ENCODE data around the gene CES1. TPM values are rescaled to one million over a fixed set of nuclear protein-coding genes. Genes with fewer than 3 reads are reported as not detected.
"Not testable (repeated sequence)": the region's sequence is repeated elsewhere in the genome, so short reads cannot be mapped to it uniquely, and the experiment has no call there.

The CES1 gene
- total RNA-seq, 1 experiment from 2014 or later: not detected

DNA sequence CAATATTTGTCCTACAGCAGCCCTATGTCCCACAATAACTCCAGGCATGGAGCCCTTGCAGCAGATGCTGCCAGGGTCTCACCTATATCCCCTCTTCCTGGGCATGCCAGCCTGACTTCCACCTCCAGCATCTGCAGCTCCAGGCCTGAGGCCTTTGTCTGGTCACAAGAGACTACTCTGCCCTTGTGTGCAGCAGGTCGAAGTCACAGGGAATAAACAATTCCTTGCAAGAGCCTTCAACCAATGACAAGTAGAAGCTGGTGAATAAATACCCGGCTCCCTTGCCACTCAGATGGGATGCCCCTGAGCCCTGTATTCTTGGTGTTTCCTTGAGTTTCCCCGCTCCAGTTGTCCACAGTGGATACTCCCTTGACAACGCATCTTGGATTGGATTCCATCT is 23.0 kb downstream of the CES1 start:
- Histone ChIP-seq H3K9me3 (ENCODE audit: low read length) (no peaks in the 10 kb centered on the region), H2AFZ (ENCODE audit: low read length) (no peak overlapping the region), H3K4me2 (ENCODE audit: low read length) (no peak overlapping the region), H3K27ac (ENCODE audit: low read length) (no peak overlapping the region), H3K36me3 (ENCODE audit: low read depth, low read length) (no peaks in the 10 kb centered on the region), H3K79me2 (ENCODE audit: low read length) (no peaks in the 10 kb centered on the region), H3K27me3 (ENCODE audit: low read length) (no peaks in the 10 kb centered on the region), H4K20me1 (ENCODE audit: low read length) (no peaks in the 10 kb centered on the region), H3K9me2 (replicated peaks; ENCODE audit: low read length) (no peaks in the 10 kb centered on the region), H3K9ac (ENCODE audit: low read length) (no peak overlapping the region), H3K4me3 (ENCODE audit: low read length) (no peak overlapping the region), H3K4me1 (ENCODE audit: insufficient read depth, low read length) (no peaks in the 10 kb centered on the region), H3F3A (ENCODE audit: low read length, unreplicated experiment) (no peaks in the 10 kb centered on the region)
- DNase-seq (no peak), ATAC-seq (no peak)
- CTCF ChIA-PET: no interaction called here
- TF ChIP-seq EZH2 (IDR thresholded peaks at IDR 0.05; ENCODE audit: low read length, unreplicated experiment) (no peak), EZH2phosphoT487 (IDR thresholded peaks at IDR 0.05; ENCODE audit: borderline replicate concordance, low read length) (no peak)
- TF ChIP-seq, protein P1, sequence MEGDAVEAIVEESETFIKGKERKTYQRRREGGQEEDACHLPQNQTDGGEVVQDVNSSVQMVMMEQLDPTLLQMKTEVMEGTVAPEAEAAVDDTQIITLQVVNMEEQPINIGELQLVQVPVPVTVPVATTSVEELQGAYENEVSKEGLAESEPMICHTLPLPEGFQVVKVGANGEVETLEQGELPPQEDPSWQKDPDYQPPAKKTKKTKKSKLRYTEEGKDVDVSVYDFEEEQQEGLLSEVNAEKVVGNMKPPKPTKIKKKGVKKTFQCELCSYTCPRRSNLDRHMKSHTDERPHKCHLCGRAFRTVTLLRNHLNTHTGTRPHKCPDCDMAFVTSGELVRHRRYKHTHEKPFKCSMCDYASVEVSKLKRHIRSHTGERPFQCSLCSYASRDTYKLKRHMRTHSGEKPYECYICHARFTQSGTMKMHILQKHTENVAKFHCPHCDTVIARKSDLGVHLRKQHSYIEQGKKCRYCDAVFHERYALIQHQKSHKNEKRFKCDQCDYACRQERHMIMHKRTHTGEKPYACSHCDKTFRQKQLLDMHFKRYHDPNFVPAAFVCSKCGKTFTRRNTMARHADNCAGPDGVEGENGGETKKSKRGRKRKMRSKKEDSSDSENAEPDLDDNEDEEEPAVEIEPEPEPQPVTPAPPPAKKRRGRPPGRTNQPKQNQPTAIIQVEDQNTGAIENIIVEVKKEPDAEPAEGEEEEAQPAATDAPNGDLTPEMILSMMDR (conservative IDR thresholded peaks at IDR 0.05; ENCODE audit: low read depth, low read length): no peak
- intact Hi-C loops (cut with micrococcal nuclease): no loop called here
- no TSS peak for BruUV-seq (replicated peaks)
- POLR2A ChIA-PET (ENCODE audit: unreplicated experiment): no interaction called here

- DNase-seq (no peak), ATAC-seq (no peak)
- Histone ChIP-seq H3K9ac (ENCODE audit: low read length) (no peak overlapping the region), H3K36me3 (ENCODE audit: low read depth, low read length) (no peaks in the 10 kb centered on the region), H3K9me3 (ENCODE audit: low read length) (no peaks in the 10 kb centered on the region), H3K27me3 (ENCODE audit: low read length) (no peaks in the 10 kb centered on the region), H4K20me1 (ENCODE audit: low read length) (no peaks in the 10 kb centered on the region), H3F3A (ENCODE audit: low read length, unreplicated experiment) (no peaks in the 10 kb centered on the region), H2AFZ (ENCODE audit: low read length) (no peak overlapping the region), H3K4me3 (ENCODE audit: low read length) (no peak overlapping the region), H3K27ac (ENCODE audit: low read length) (no peak overlapping the region), H3K4me2 (ENCODE audit: low read length) (no peak overlapping the region), H3K4me1 (ENCODE audit: insufficient read depth, low read length) (no peaks in the 10 kb centered on the region), H3K9me2 (replicated peaks; ENCODE audit: low read length) (no peaks in the 10 kb centered on the region), H3K79me2 (ENCODE audit: low read length) (no peaks in the 10 kb centered on the region)
- intact Hi-C loops (cut with micrococcal nuclease): no loop called here
- TF ChIP-seq EZH2 (IDR thresholded peaks at IDR 0.05; ENCODE audit: low read length, unreplicated experiment) (no peak), EZH2phosphoT487 (IDR thresholded peaks at IDR 0.05; ENCODE audit: borderline replicate concordance, low read length) (no peak)
- TF ChIP-seq, protein P1 (conservative IDR thresholded peaks at IDR 0.05; ENCODE audit: low read depth, low read length): no peak
- ChIA-PET CTCF (no interaction called here), POLR2A (ENCODE audit: unreplicated experiment) (no interaction called here)
- no TSS peak for BruUV-seq (replicated peaks)
These were observed 23.5 kb downstream of the CES1 start for GRCh38 chr16:55809386-55809785.

DNA sequence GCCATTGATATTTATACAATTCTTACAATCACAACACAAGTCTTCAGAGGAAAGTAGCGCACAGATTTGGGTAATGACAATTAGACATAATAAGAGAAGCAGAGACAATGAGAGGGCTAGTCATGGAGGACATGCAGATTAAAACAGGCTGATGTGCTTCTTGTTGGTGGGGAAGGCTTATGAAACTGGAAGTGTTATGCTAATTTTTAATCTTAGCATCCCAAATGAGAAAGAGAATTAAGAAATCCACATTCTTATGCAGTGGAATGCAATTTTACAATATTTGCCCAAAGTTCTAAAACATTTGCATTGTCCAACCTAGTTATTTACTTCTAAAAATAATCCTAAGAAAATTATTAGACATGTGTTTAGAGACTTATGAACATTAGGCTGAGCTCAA is 24.6 kb downstream of the CES1 start:
- H3K79me2 ChIP-seq (ENCODE audit: low read length); H3K27ac ChIP-seq (ENCODE audit: low read length); H3K9me3 ChIP-seq (ENCODE audit: low read length); H3K4me2 ChIP-seq (ENCODE audit: low read length); H3F3A ChIP-seq (ENCODE audit: low read length, unreplicated experiment); H4K20me1 ChIP-seq (ENCODE audit: low read length); H3K36me3 ChIP-seq (ENCODE audit: low read depth, low read length); H3K9ac ChIP-seq (ENCODE audit: low read length); BruUV-seq (replicated peaks); H3K9me2 ChIP-seq (replicated peaks; ENCODE audit: low read length); ATAC-seq; H3K4me3 ChIP-seq (ENCODE audit: low read length); H3K27me3 ChIP-seq (ENCODE audit: low read length); DNase-seq; H2AFZ ChIP-seq (ENCODE audit: low read length); CTCF ChIA-PET; intact Hi-C loops (cut with micrococcal nuclease); H3K4me1 ChIP-seq (ENCODE audit: insufficient read depth, low read length); POLR2A ChIA-PET (ENCODE audit: unreplicated experiment): not testable (repeated sequence)

DNA sequence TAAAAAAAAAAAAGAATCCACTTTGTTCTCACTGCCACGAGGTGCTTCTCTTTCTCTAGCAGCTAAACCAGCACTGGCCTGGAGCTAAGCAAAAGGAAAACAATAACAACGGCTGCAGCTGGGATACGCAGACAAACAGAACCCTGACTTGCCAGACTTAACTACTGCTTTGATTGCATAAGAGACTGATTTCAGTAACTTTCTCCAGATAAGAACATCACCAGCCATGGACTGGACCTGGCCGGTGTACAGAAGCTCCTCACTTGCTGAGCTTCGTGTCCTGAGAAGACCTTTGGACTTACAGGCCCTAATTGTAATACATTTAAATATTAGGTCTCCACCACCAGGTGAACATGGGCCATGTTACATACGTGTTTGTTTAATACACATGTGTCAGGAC is 27.8 kb downstream of the CES1 start:
- H3K9me3 ChIP-seq (ENCODE audit: low read length); H3K27ac ChIP-seq (ENCODE audit: low read length); H3K36me3 ChIP-seq (ENCODE audit: low read depth, low read length); H3K9me2 ChIP-seq (replicated peaks; ENCODE audit: low read length); CTCF ChIA-PET; H3K4me3 ChIP-seq (ENCODE audit: low read length); H3K4me1 ChIP-seq (ENCODE audit: insufficient read depth, low read length); intact Hi-C loops (cut with micrococcal nuclease); H3K9ac ChIP-seq (ENCODE audit: low read length); ATAC-seq; H3K79me2 ChIP-seq (ENCODE audit: low read length); DNase-seq; H3F3A ChIP-seq (ENCODE audit: low read length, unreplicated experiment); H3K4me2 ChIP-seq (ENCODE audit: low read length); H4K20me1 ChIP-seq (ENCODE audit: low read length); POLR2A ChIA-PET (ENCODE audit: unreplicated experiment); BruUV-seq (replicated peaks); H2AFZ ChIP-seq (ENCODE audit: low read length); H3K27me3 ChIP-seq (ENCODE audit: low read length): not testable (repeated sequence)

GRCh38 chr16:55803681-55804080 is 29.2 kb downstream of the CES1 start:
- H3K9me2 ChIP-seq (replicated peaks; ENCODE audit: low read length); H3K4me1 ChIP-seq (ENCODE audit: insufficient read depth, low read length); POLR2A ChIA-PET (ENCODE audit: unreplicated experiment); DNase-seq; BruUV-seq (replicated peaks); H2AFZ ChIP-seq (ENCODE audit: low read length); H3K4me3 ChIP-seq (ENCODE audit: low read length); H3K36me3 ChIP-seq (ENCODE audit: low read depth, low read length); ATAC-seq; H3F3A ChIP-seq (ENCODE audit: low read length, unreplicated experiment); H3K4me2 ChIP-seq (ENCODE audit: low read length); H3K79me2 ChIP-seq (ENCODE audit: low read length); H4K20me1 ChIP-seq (ENCODE audit: low read length); CTCF ChIA-PET; H3K9ac ChIP-seq (ENCODE audit: low read length); H3K9me3 ChIP-seq (ENCODE audit: low read length); H3K27ac ChIP-seq (ENCODE audit: low read length); intact Hi-C loops (cut with micrococcal nuclease); H3K27me3 ChIP-seq (ENCODE audit: low read length): not testable (repeated sequence)

All from PC-3 (cell line).